HEK293T (cell line): Measurements from ENCODE around the gene KRT75.

ENCODE experiments used
- FOXA1 ChIP-seq: fragments of 450-650 bp; IDR thresholded peaks from 2 replicates; pipeline ENCODE4 v1.6.1; 2016; ENCODE audit warnings: mild to moderate bottlenecking
- HDGF ChIP-seq: fragments of 450-650 bp; IDR thresholded peaks from 2 replicates; pipeline ENCODE4 v1.6.1; 2017; ENCODE audit warnings: antibody characterized with exemption, borderline replicate concordance
- LEF1 ChIP-seq: fragments of 450-650 bp; IDR thresholded peaks from 2 replicates; pipeline ENCODE4 v1.6.1; 2017; ENCODE audit warnings: mild to moderate bottlenecking, borderline replicate concordance
- SP1 ChIP-seq: fragments of 450-650 bp; IDR thresholded peaks from 2 replicates; pipeline ENCODE4 v1.6.1; 2017
- ZNF384 ChIP-seq: fragments of 450-650 bp; IDR thresholded peaks from 2 replicates; pipeline ENCODE4 v1.6.1; 2016

DNA sequence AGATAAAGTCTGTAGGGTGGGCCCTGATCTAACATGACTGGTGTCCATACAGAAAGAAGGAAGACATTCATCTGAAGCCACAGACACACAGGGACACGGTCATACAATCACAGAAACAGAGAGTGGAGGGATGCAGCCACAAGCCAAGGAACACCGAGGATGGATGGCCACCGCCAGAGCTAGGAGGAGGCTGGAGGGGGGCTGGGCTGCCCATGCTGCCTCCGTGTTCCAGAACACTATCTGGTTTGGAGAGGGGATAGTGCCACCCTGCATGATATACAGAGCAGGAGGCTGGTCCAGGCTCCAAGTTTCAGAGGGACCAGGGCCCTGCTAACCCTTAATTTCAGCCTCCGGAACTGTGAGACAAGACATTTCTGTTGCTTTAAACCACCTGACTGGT is 8.7 kb downstream of the KRT75 start:
- TF ChIP-seq FOXA1: no peak
- TF ChIP-seq LEF1: no peak
- TF ChIP-seq SP1: no peak
- no peak for TF ChIP-seq ZNF384
- no peak for TF ChIP-seq HDGF
